Testis (tissue), 2 donors: ENCODE data around the gene METTL4.

Source experiments
- CTCF ChIP-seq, 3 experiments: fragments of 450-650 bp in 2 of 3; fragments of 200-600 bp in 1 of 3; sonication (generic) in 1 of 3; IDR thresholded peaks; one replicate each; pipeline ENCODE4 v1.5.1; 2016 to 2019; ENCODE audit warnings: antibody characterized with exemption in 3 of 3, mild to moderate bottlenecking in 2 of 3, moderate library complexity in 1 of 3
- POLR2A ChIP-seq: fragments of 450-650 bp; IDR thresholded peaks from one replicate; pipeline ENCODE4 v1.6.1; 2017; ENCODE audit warnings: antibody characterized with exemption, mild to moderate bottlenecking, moderate library complexity

- TF ChIP-seq CTCF (IDR thresholded peaks at IDR 0.05) = no peak
- TF ChIP-seq POLR2A = no peak
These were observed 19.9 kb downstream of the METTL4 start for GRCh38 chr18:2551425-2551824.
